GM19468 (cell line): ENCODE data around the gene VWA8.
"Not testable (repeated sequence)": the region's sequence is repeated elsewhere in the genome, so short reads cannot be mapped to it uniquely, and the experiment has no call there.

ENCODE experiments used
- ATAC-seq: cut with Tn5 transposase; IDR thresholded peaks from one replicate; pipeline ENCODE4 v1.9.1; 2021; ENCODE audit warnings: mild to moderate bottlenecking, moderate library complexity, moderate number of reproducible peaks; ENCODE audit not compliant: unreplicated experiment; ENCODE audit errors: extremely low read depth

VWA8 gene

DNA sequence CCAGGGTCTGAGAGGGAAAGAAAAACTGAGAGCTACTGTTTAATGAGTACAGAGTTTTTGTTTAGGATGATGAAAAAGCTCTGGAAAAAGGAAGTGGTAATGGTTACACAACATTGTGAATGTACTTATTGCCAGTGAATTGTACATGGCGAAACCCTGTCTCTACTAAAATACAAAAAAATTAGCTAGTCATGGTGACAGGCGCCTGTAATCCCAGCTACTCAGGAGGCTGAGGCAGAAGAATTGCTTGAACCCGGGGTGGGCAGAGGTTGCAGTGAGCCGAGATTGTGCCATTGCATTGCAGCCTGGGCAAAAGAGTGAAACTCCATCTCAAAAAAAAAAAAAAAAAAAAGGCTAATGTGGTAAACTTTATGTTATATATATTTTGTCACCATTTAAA lies 96.3 kb downstream of the VWA8 start:
- ATAC-seq: no peak

DNA sequence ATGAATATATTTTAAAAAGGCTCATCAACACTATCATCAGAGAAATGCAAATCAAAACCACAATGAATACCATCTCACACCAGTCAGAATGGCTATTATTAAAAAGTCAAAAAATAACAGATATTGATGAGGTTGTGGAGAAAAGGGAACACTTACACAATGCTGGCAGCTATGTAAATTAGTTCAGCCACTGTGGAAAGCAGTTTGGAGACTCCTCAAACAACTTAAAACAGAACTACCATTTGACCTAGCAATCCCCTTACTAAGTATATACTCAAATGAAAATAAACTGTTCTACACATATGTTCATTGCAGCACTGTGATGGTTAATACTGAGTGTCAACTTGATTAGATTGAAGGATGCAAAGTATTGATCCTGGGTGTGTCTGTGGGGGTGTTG lies 98.2 kb downstream of the VWA8 start:
- not testable (repeated sequence) for ATAC-seq

DNA sequence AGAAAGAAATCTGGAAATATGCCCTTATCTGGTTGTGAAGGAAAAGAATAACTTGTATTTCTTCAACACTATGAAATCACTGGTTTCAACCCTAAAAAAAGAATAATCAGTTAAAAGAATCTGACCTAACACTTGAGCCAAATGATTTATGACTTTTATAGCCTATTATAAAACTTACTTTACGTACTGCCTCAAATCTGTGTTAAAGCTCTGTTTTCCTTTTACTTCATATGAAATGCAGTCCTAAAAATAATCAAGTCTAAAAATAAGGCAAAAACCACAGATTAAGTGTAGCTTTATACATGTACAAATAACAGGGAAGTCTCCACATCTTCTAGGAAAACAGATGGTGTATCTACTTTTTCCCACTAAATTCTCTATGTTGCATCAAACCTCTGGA lies 101.3 kb downstream of the VWA8 start:
- ATAC-seq: no peak

DNA sequence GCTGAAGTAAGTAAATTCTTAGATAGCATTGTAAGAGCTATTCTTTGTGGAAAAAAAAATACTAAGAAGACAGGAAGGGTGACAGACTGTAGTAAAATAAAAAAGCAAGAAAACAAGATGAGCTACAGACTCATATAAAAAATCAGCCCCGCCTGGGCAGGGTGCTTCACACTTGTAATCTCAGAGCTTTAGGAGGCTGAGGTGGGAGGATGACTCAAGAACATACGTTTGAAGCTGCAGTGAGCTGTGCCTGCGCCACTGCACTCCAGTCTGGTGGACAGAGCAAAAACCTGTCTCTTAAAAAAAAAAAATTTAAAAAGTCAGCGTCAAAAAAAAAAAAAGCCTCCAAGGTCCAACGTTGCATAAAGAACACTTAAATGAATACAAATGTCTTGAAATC lies 102.1 kb downstream of the VWA8 start:
- ATAC-seq: no peak

DNA sequence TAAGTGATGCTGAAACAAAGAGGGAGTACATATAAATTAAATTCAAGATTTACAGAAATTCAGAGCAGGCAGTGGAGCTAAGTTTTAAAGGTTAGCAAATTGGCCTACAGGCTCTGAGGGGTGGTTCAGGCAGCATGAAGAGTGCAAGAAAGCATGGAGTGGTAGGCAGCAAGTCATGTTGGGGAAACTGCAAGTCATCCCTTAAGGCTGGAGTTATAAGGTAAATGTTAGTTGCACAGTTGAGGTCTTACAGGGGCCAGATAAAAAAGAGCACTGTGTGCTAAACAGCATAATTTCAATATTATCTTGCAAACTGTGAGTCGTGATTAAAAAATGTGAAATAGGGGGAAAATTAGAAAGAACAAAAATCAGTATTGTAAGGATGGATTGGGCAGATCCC lies 106.2 kb downstream of the VWA8 start:
- no peak for ATAC-seq

DNA sequence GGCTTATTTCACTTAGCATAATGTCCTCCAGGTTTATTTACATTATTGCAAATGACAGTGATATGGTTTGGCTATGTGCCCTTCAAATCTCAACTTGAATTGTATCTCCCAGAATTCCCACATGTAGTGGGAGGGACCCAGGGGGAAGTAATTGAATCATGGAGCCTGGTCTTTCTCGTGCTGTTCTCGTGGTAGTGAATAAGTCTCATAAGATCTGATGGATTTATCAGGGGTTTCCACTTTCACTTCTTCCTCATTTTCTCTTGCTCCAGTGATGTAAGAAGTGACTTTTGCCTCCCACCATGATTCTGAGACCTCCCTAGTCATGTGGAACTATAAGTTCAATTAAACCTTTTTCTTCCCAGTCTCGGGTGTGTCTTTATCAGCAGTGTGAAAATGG lies 109.6 kb downstream of the VWA8 start:
- ATAC-seq: no peak

DNA sequence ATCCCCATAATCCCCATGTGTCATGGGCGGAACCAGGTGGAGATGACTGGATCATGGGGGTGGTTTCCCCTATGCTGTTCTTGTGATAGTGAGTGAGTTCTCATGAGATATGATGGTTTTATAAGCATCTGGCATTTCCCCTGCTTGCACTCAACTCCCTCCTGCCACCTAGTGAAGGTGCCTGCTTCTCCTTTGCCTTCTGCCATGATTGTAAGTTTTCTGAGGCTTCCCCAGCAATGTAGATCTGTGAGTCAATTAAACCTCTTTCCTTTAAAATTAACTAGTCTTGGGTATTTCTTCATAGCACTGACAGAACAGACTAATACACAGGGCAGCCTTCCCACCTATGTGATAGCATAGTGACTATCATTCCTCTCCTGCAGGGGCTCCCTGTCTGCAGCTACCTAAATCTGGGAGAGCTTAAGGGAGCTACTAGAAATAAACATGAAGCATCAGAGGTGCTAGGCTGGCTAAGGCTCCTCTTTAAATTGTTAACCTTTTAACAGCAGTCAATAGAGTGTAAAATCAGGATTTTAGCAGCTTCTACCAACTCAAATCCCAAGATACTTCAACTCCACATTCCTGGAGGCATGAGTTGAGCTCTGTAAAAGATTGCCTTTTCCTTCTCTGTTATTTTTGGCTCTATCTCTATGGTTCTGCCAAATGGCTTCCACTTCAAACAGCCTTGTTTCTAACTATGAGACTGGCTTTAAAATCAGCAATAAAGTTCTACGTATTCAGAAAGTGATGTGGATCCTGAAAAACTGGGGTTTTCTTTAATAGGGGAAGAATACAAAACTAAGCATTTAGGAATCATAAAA lies 112.3 kb downstream of the VWA8 start:
- no peak for ATAC-seq

DNA sequence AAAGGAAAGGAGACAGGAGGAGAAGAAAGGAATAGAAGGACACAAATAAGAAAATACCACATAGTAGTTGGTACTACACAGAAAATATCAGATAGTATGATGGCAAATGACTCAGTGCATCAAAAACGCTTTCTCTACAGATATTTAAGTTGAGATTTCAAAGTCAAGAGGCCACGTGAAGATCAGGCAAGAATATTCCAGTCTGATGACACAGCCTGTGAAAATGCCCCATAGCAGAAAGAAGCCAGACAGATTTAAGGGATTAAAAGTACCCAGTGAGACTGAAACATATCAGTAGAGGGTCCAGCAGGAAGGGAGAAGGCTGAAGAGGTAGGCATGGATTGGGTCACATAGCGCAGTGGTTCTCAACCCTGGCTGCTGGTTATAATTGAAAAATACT lies 113.7 kb downstream of the VWA8 start:
- ATAC-seq: no peak

DNA sequence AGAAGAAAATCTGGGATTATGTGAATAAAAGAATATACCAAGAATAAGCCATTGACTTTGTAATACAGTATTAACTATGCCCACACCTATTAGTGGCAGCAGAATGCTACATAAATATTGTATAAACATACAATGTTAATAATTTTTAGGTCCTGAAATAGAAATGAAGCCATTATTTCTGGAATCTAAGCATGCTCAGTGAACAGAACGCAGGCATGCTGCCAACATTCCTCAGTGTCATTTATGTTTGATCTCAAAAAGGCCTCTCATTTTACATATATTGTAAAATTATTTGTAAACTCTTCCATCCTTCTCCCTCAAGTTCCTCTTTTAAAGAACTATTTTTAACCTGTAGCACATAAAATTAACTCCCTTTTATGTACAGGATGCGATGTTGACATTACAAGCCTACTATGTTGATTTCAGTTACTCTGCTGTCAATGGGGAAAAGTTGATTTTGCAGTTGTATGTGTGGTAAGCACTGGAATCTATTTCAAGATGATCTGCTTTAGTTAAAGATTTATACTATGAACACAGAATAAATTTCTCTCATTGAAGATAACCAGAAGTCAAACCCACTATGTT lies 118.8 kb downstream of the VWA8 start:
- ATAC-seq: no peak

DNA sequence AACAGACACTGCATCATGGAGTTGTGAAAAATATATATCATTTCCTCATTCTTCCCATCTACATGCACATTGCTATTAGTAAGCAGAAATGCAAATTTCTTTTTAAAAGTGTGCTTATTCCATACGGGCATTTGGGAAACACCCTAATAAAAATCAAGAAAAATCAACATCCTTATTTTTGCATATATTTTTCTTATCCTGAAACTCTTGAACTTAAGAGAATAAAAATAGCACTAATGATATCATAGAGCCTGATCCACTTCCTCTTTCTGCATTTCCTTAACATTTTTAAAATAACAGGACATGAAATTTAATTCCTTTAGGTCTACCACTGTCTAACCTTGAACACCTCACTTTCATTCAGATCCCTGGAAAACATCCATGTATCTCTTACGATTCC lies 123.3 kb downstream of the VWA8 start:
- no peak for ATAC-seq

DNA sequence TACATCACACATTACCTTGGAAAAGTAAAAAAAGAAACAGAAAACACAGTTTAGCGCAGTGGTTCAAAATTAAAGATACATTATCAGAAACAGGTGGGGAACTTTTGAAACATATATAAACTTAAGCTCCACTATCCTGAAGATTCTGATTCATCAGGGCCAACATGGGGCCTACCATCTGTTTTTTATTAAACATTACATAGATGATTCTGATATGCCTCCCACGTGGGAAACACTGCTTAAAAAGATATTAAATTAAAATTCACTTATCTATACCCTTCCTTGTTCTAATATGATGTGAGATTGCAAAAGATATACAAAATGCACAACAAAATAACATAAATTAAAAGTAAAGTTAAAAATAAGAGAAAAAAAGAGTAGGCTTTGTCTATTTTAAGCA lies 125.0 kb downstream of the VWA8 start:
- ATAC-seq: no peak

DNA sequence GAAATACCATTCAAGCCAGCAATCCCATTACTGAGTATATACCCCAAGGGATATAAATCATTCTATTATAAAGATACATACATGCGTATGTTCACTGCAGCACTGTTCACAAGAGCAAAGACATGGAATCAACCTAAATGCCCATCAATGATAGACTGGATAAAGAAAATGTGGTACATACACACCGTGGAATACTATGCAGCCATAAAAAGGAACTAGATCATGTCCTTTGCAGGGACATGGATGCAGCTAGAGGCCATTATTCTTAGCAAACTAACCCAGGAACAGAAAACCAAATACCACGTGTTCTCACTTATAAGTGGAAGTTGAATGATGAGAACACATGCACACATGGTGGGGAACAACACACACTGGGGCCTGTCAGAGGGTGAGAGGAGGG lies 126.2 kb downstream of the VWA8 start:
- not testable (repeated sequence) for ATAC-seq

DNA sequence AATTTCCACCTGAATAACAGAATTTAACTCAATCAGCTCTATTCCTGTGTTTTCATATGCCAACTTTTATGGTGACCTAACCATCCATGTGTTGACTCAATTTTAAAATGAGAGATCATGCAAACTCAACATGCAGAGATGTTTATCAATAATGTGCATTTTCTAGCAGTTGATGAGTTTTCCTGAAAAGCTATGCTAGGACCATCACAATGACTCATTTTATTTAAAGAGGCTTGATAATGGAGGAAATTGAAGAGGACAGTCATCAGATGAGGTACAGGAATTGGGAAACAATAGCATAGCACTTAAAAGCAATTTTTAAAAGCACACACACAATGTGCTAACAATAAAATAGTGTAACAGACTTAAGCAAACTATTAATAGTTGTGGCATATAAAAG lies 127.1 kb downstream of the VWA8 start:
- ATAC-seq: no peak

DNA sequence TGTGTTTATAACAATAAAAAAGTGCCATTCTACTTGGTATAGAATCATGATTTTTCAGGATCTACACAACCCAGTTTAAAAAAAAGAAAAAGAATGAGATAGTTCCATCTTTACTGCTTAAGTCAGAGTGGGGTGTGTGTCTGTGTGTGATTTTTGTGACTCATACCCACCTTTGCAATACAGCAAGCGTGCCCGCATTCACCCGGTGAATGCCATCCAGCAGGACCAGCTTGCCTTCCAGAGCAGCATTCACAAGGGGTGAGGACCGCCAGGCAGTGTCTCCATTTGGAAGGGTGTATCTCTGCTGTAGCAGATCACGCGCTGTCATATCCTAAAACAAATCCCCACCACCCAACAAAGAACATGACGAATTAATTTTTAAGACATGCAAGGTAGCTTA lies 127.7 kb downstream of the VWA8 start:
- ATAC-seq: no peak

DNA sequence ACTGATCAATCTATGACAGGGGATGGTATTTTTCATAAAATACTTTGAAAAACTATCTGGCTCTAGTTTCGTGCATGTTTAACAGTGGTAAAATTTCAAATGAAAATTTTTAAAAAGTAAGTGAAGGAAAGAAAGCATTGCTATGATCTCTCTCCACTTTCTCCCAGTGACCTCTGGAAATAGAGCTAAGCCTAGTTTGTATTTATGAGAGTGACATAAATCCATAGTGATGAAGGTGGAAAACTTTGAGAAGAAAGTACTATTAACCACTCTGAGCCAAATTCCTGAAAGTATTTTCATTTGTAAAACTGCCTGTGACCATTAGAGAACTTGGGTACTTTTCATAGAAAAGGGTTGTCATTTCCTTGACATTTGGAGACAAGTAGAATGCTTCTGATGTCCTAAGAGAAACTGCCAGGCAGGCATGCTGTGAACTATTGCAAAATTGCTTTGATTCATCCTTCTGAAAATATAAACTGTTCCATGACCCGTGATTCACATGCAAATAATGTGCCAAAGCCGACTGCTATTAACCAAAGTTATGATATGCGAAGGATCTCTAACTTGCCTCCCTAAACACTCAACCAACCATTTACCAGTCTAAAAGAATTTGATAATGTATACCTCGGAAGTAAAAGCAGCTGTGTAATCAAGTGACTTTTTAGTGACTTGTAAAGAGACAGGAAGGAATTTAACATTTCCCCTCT lies 133.2 kb downstream of the VWA8 start:
- ATAC-seq: no peak

DNA sequence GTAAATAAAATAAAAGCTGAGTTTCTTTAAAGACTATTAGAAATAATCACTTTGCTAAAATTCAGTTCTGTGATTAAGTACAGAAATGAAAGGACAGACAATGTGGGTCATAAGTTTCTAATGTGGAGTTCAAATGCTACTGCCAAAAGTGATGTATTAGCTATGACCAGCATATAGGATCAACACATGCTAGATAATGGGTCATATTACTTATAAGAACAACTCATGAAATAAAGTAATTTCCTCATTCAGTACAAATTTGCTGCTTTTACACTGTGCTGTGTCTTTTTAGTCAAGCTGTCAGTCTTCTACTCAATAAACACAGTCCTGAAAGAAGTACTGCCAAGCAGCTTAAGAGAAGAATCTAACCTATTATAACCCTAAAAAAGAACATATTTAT lies 135.2 kb downstream of the VWA8 start:
- no peak for ATAC-seq

DNA sequence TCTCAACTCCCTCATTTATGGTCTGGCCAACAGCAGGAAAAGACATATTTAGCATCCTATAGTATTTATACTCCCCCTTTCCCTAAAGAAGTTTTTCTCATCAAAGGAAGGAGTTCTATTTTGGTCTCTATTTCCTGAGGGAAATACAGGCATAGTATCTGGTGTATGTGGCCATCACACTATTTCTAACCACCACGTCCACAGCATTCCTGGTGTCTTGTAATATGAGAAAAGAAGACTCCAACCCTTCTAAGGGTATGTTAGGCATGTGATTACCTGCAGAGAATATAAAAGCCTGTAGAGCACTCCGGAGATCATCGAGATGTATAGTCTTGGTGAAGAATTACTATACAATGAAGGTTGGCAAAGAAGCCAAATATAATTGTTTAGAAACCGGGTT lies 137.4 kb downstream of the VWA8 start:
- no peak for ATAC-seq

DNA sequence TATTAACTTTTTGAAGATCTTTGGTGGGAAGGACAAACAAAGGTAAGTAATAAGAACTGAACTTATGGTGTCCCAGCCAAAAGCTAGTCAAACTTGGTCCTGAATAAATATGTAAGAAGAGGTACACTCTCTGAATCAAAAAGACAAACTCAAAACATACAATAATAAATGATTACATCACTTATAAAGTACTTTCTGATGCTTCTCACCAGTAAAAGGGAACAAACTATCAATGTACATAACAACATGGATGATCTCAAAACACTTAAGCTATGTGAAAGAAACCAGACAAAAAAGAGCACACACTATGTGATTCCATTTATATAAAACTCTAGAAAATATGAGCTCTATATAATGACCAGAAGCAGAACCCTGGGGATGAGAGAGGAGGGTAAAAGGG lies 138.3 kb downstream of the VWA8 start:
- no peak for ATAC-seq

DNA sequence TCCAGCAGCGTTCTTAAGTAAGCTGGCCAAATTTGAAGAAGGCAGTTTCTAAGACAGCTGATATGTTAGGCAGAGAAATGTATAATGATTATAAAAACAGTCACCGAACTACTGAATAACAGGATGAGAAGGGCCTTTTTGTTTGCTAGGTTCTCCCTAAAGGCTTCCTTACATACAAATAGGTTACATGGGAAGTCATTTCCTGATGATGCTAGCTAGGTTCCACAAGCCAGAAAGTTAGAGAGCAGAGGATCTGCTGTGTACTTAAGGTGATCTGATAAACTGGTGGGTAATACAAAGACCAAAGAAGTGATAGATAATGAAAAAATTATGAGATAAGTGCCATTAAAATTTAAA lies 139.7 kb downstream of the VWA8 start:
- no peak for ATAC-seq

DNA sequence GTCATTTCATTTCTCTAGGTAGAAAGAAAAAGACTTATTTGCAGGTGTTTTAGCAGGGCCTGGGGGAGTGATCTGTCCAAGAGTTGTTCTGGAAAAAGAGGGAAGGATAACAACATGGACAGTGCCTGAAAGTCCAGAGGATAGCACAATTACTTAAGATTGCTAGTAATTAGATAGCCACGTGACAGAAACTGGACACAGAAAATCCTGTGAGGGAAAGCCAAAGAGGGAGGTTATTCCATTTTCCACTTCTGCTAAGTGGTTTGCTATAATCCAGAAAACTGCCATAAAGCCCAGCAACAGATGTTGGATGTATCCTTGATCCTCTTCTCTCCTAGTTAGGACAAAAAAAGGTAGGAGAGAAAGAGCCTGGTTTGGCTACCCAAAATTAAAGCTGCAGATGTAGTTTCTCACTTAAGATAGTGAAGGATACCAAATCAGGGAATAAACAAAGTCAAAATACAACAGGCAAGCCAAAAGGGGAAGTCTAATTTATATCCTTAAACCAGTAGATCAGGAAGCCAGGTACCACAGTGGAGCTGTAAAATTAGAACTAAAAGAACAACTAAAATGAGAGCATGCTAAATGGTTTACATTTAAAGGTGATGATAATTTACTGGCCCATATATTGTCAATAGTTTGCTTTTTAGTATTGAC lies 140.2 kb downstream of the VWA8 start:
- ATAC-seq: no peak

DNA sequence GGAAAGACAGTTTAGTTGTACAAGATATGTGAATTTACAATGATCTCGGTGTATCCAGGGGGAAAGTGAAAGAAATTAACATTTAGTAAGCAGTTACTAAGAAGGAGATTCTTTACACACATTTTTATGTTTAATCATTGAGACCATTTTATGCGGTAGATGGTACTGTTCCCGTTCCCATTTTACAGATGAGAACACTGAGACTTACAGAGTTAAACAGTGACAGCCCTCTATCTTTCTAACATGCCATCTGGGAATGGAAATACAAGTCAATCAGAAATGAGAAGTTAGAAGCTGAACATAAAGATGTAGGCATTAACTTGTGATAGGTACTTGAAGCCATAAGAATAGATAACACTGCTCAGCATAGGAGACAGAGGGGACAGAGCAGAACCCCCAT lies 144.9 kb downstream of the VWA8 start:
- ATAC-seq: no peak
